Heart right ventricle (tissue), 16 donors: Measurements from ENCODE around the gene ZMIZ2. TPM values are rescaled to one million over a fixed set of nuclear protein-coding genes. Genes with fewer than 3 reads are reported as not detected.

ENCODE experiments used
- ATAC-seq, 8 donors: fragments of 200-7000 bp; cut with Tn5 transposase; one replicate each; pipeline ENCODE4 v1.9.1; 2020; ENCODE audit warnings: mild to moderate bottlenecking in 8 of 8, moderate library complexity in 8 of 8, moderate number of reproducible peaks in 1 of 8
- DNase-seq, 2 donors: peaks; one replicate each; pipeline ENCODE4 v3.0.0-alpha.2; 2020
- H3K27ac ChIP-seq, 10 donors: fragments of 200-600 bp; sonication (generic) in 2 of 10; one replicate each; pipeline versions ENCODE4 v1.5.0 to v1.8.0; 2020 to 2022; ENCODE audit warnings: mild to moderate bottlenecking in 3 of 10
- H3K27me3 ChIP-seq, 7 donors: fragments of 200-600 bp; one replicate each; pipeline ENCODE4 v1.8.0; 2021 to 2022; ENCODE audit warnings: mild to moderate bottlenecking in 2 of 7
- H3K36me3 ChIP-seq, 9 donors: fragments of 200-600 bp; sonication (generic) in 1 of 9; one replicate each; pipeline versions ENCODE4 v1.5.0 to v1.8.0; 2020 to 2022; ENCODE audit warnings: mild to moderate bottlenecking in 2 of 9
- H3K4me1 ChIP-seq, 9 donors: fragments of 200-600 bp; sonication (generic) in 1 of 9; one replicate each; pipeline versions ENCODE4 v1.5.0 to v1.8.0; 2020 to 2022; ENCODE audit warnings: mild to moderate bottlenecking in 4 of 9
- H3K4me3 ChIP-seq, 10 donors: fragments of 200-600 bp; sonication (generic) in 2 of 10; one replicate each; pipeline versions ENCODE4 v1.5.0 to v1.8.0; 2020 to 2022; ENCODE audit warnings: mild to moderate bottlenecking in 7 of 10, moderate library complexity in 2 of 10
- H3K9me3 ChIP-seq, 11 donors: fragments of 200-600 bp in 10 of 11; sonication (generic) in 2 of 11; one replicate each; pipeline versions ENCODE4 v1.5.0 to v1.8.0; 2013 to 2022; ENCODE audit warnings: mild to moderate bottlenecking in 2 of 11, control low read depth in 1 of 11, moderate library complexity in 1 of 11
- WGBS, 2 donors: extraction: QIAGEN DNeasy Blood & Tissue Kit; methylation state at CpG; one replicate each; pipeline ENCODE4 v1.1.7; 2013; ENCODE audit warnings: inconsistent platforms in 1 of 2; 5-methylcytosine and 5-hydroxymethylcytosine counted together
- intact Hi-C, 10 donors: fragments of 100-400 bp; cut with DNase I; formaldehyde crosslinking; loops; one replicate each; pipeline versions ENCODE4 v1.11.1 to v1.14.2; 2022
- polyA plus RNA-seq, 2 donors: library from polyadenylated mRNA; stranded (reverse); fragments of 200-250 nt; gene quantifications; one replicate each; pipeline ENCODE4 v1.2.3, GENCODE V29; 2013
- total RNA-seq, 10 donors: library from RNA; stranded (reverse); fragmentation: NEBNext Ultra II Directional in 3 of 10; extraction: Animal tissue kit (Norgen Biotek cat#: 25700) in 3 of 10; gene quantifications; one replicate each; pipeline versions ENCODE4 v1.2.1 to v1.2.4, GENCODE V29; 2021 to 2023
- TF ChIP-seq, protein P1 (sequence below), 9 donors: fragments of 200-600 bp; sonication (generic) in 2 of 9; IDR thresholded peaks; one replicate each; pipeline versions ENCODE4 v1.5.0 to v1.8.0; 2021 to 2022; ENCODE audit warnings: antibody characterized with exemption in 9 of 9, mild to moderate bottlenecking in 5 of 9, moderate library complexity in 1 of 9
- donor health status: Arrhythmogenic right ventricular cardiomyopathy.
- donor health status: ischemic (EF 13 %, LVEDD 7.1; RV severe dilation, severe dysfunction).
- donor health status: healthy with polysubstance abuse.
- donor health status: DM: no; HTN: yes; CAD: no.
- donor health status: DM: no; HTN: no; CAD: no.
- donor health status: ischemic (EF 25% LVEDD 6.9; RV normal size, moderate dysfunction).
- donor health status: ischemic (EF 25% LVEDD 5.7; RV mildly dilated, moderate dysfunction).
- donor health status: healthy.
- donor health status: DM: yes; HTN: yes; CAD: no.
- donor health status: Ischemic cardiomyopathy.
- donor health status: ischemic (EF 35%, LVEDD 5.7; RV mildly dilated, moderate dysfunction).
- donor health status: nonischemic (EF 11% LVEDD 7.7; RV severe dilation, severe dysfunction).
- donor health status: DM: yes; HTN: yes; CAD: no.
- donor health status: PGD.
- donor health status: ischemic (EF 29% LVEDD 5.4; RV normal size, mild dysfunction).
- donor health status: nonischemic (EF 23%, LVEDD 6.1; RV moderate dilation, normal function).

ZMIZ2 gene
- total and polyA plus RNA-seq, 12 donors, result 26.3 to 87.3 (median 47.9) TPM

DNA sequence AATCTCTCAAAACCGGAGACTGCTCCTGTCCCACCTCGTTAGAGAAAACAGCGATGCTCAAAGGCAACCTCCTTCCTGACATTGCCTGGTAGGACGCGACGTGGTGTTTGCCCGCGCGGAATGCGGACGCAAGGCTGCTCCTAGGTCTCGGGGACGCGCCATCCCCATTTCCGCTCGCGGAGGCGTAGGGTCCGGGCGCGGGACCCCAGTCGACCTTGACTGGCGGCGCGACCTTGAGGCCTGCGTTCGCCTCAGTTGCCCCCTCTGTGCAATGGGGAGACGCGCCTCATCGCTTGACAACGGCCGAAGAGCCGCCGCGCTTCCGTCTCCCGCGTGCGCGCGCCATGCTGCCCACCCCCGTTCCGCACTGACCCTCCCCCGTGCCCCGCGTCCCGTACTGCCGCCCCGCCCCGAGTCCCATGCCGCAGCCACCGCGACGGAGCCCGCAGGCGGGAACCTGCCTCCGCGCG is 47.4 kb downstream of the ZMIZ2 start:
- Histone ChIP-seq H3K9me3 (no peaks in the 10 kb centered on the region), H3K27ac (peak overlapping the region; percentile 97 to 100 (median 100)), H3K27me3 (no peaks in the 10 kb centered on the region), H3K4me1 (peaks cover 0 to 38% (median 27%) of the 10 kb centered on the region in 9 donors), H3K36me3 (peaks cover 0 to 29% (median 16%) of the 10 kb centered on the region in 9 donors), H3K4me3 (peak overlapping the region; percentile 50 to 86 (median 82))
- intact Hi-C loops, result loop anchor here in 7 of 10 donors (1.0 to 10.0 kb wide), 9 partner anchors 34 to 51 kb away; partner anchors contain the start of genes H2AZ2 (in 4 of the 7) and ZMIZ2 (in 3 of the 7)
- TF ChIP-seq, protein P1, sequence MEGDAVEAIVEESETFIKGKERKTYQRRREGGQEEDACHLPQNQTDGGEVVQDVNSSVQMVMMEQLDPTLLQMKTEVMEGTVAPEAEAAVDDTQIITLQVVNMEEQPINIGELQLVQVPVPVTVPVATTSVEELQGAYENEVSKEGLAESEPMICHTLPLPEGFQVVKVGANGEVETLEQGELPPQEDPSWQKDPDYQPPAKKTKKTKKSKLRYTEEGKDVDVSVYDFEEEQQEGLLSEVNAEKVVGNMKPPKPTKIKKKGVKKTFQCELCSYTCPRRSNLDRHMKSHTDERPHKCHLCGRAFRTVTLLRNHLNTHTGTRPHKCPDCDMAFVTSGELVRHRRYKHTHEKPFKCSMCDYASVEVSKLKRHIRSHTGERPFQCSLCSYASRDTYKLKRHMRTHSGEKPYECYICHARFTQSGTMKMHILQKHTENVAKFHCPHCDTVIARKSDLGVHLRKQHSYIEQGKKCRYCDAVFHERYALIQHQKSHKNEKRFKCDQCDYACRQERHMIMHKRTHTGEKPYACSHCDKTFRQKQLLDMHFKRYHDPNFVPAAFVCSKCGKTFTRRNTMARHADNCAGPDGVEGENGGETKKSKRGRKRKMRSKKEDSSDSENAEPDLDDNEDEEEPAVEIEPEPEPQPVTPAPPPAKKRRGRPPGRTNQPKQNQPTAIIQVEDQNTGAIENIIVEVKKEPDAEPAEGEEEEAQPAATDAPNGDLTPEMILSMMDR (IDR thresholded peaks at IDR 0.05), result no peak
- DNase-seq (no peak), ATAC-seq (peak in 6 of 8 donors; percentile 0 to 9 (median 2))
- WGBS, 2 donors, result 1% methylated on average over 58 to 59 of the region's 59 CpGs

DNA sequence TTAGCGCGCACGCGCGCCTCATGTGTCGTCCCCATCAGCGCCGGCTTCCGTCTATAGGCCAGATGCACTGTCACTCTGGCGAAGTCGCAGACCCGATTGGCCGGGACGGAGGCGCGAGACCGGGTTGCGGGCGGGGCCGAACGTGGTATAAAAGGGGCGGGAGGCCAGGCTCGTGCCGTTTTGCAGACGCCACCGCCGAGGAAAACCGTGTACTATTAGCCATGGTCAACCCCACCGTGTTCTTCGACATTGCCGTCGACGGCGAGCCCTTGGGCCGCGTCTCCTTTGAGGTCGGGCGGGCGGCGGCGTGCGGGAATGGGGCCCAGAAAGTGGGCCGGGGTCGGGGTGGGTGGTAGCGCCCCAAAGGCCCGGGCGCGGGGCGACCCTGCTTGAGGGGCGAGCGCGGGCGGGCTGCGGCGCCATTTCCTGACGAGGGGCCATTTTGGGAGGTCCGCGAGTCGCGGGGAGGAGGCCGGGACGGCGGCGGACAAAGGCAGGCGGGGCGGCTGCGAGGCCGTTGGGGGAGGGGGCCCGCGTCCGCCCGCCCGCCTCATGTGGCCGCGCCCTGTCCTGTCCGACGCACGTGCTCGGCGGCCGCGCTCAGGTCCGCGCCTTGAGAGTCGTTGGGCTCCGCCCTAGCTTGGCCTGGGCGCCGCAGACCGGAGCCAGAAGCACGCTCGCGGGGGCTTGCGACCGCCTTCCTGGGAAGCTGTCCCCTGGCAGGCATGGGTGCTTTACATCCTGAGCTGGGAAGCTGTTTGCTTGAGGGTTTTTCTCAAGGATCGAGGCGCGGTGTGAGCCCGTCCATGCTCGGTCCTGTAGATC is 48.1 kb downstream of the ZMIZ2 start, which contains the start of gene PPIA:
Gene PPIA (plus strand): TSS at position 178 of the 825 bp plus-strand sequence. CDS start 44 bp downstream, at position 222.
- intact Hi-C loops, result loop anchor here in 7 of 10 donors (1.0 to 10.0 kb wide), 10 partner anchors 34 to 190 kb away; partner anchors contain the start of genes H2AZ2 (in 4 of the 7), ZMIZ2 (in 3 of the 7) and OGDH (in 1 of the 7)

DNA sequence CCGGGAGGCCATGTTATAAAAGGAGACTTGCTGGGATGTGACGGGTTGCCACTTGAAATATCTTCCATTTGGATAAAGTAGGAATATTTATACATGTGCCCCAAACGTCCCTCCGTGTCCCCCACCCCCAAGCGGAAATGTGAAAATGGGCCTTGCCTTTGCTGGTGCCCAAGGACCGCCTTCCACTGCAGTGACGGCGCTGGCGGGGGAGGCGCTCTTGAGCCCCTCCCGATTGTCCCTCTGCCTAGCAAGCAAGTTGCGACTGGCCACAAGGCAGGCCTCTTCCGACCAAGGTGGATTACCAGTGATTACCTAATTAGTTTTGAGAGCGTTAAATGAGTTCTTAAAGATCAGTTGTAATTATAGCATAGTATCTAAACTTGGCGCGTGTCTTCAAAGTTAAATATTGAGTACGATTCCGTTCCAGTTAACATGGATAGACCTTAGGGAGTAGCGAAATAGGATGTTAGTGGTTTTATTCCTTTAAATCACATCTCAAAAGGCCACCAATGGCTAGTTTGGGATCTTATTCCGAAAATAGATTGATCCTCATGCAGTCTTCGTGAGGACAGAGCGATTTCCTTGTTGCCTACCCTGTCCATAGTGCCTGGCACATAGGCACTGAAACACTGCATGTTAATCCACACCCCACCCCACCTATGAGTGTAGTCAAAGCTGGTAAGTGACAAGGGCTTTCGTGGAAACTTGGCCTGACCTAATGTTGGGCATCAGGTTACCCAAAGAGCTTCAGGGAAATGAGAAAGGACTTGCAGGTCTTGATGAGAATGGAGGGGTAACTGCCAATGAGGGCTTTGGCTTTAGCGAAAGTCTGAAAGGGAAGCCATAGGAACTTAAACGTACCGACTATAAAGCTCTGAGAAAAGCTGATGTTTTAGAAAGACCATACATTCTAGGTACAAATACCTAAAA is 48.9 kb downstream of the ZMIZ2 start:
- H3K4me1 ChIP-seq, result peaks cover 0 to 38% (median 27%) of the 10 kb centered on the region in 9 donors
- H3K4me3 ChIP-seq, result peak overlapping the region; percentile 50 to 86 (median 82)
- peak; percentile 86 to 93 for DNase-seq
- peak; percentile 77 to 92 (median 87) for ATAC-seq
- intact Hi-C loops, result loop anchor here in 7 of 10 donors (1.0 to 10.0 kb wide), 9 partner anchors 35 to 191 kb away; partner anchors contain the start of genes H2AZ2 (in 4 of the 7), ZMIZ2 (in 2 of the 7) and OGDH (in 1 of the 7)
- peaks cover 0 to 44% (median 28%) of the 10 kb centered on the region in 9 donors for H3K36me3 ChIP-seq
- WGBS, 2 donors, result 4 to 5% methylated on average over 26 of the region's 26 CpGs
- H3K27me3 ChIP-seq, result no peaks in the 10 kb centered on the region
- no peaks in the 10 kb centered on the region for H3K9me3 ChIP-seq
- H3K27ac ChIP-seq, result peak overlapping the region; percentile 97 to 100 (median 100)
- TF ChIP-seq, protein P1 (IDR thresholded peaks at IDR 0.05), result peak in 8 of 9 donors; percentile 22 to 65 (median 54)

More for the DNA sequence above, 48.1 kb downstream of the ZMIZ2 start, which contains the start of gene PPIA:
- peak within 1 kb of the TSS; percentile 50 to 86 (median 82) for H3K4me3 ChIP-seq
- H3K27me3 ChIP-seq, result no peaks in the 10 kb centered on the region
- TF ChIP-seq, protein P1 (IDR thresholded peaks at IDR 0.05), result no peak
- ATAC-seq (peak; percentile 93 to 96 (median 94)), DNase-seq (peak; percentile 99)
- peak within 1 kb of the TSS; percentile 97 to 100 (median 100) for H3K27ac ChIP-seq
- WGBS, 2 donors, result 0 to 1% methylated on average over 86 to 99 of the region's 99 CpGs
- no peaks in the 10 kb centered on the region for H3K9me3 ChIP-seq
- peaks cover 0 to 35% (median 19%) of the 10 kb centered on the region in 9 donors for H3K36me3 ChIP-seq
- peaks cover 0 to 38% (median 27%) of the 10 kb centered on the region in 9 donors for H3K4me1 ChIP-seq
